Progenitor cell of endocrine pancreas (in vitro differentiated cells): ENCODE results near the gene PCCA. TPM values are rescaled to one million over a fixed set of nuclear protein-coding genes. Genes with fewer than 3 reads are reported as not detected.

Experiments used
- DNase-seq: peaks from one replicate; pipeline ENCODE4 v3.0.0; 2021; ENCODE audit warnings: low spot score; ENCODE audit not compliant: unreplicated experiment
- H3K27ac Mint-ChIP-seq: 2 replicates; pipeline ENCODE4 v1.8.0; 2021; ENCODE audit warnings: mild to moderate bottlenecking, moderate library complexity, mixed read lengths
- H3K27me3 Mint-ChIP-seq: 2 replicates; pipeline ENCODE4 v1.8.0; 2021; ENCODE audit warnings: mixed read lengths
- H3K36me3 Mint-ChIP-seq: 2 replicates; pipeline ENCODE4 v1.8.0; 2022; ENCODE audit warnings: mixed read lengths; ENCODE audit not compliant: insufficient read depth
- H3K4me1 Mint-ChIP-seq: 2 replicates; pipeline ENCODE4 v1.8.0; 2021; ENCODE audit warnings: low read depth, mixed read lengths
- H3K4me3 Mint-ChIP-seq: 2 replicates; pipeline ENCODE4 v1.8.0; 2021; ENCODE audit warnings: low read depth, mild to moderate bottlenecking, moderate library complexity, mixed read lengths
- H3K9me3 Mint-ChIP-seq: 2 replicates; pipeline ENCODE4 v1.8.0; 2021; ENCODE audit warnings: low read depth, mixed read lengths
- CTCF ChIP-seq: fragments of 200-600 bp; sonication (generic); IDR thresholded peaks from one replicate; pipeline ENCODE4 v1.5.0; 2021; ENCODE audit warnings: antibody characterized with exemption, mild to moderate bottlenecking; ENCODE audit not compliant: unreplicated experiment
- total RNA-seq: library from RNA; stranded (reverse); gene quantifications from 2 replicates; pipeline ENCODE4 v1.2.1, GENCODE V29; 2021

PCCA gene
- total RNA-seq, 1 donor from 2014 or later, result 48.1 TPM

- DNase-seq, result no peak
- peaks cover 11% of the 10 kb centered on the region for H3K36me3 Mint-ChIP-seq
- TF ChIP-seq CTCF, result no peak
- no peaks in the 10 kb centered on the region for H3K9me3 Mint-ChIP-seq
- H3K4me1 Mint-ChIP-seq, result no peaks in the 10 kb centered on the region
- no peak overlapping the region for H3K4me3 Mint-ChIP-seq
- no peak overlapping the region for H3K27ac Mint-ChIP-seq
- no peaks in the 10 kb centered on the region for H3K27me3 Mint-ChIP-seq
These were observed 173.5 kb downstream of the PCCA start for GRCh38 chr13:100262404-100262803.

- H3K27me3 Mint-ChIP-seq, result no peaks in the 10 kb centered on the region
- no peak for TF ChIP-seq CTCF
- DNase-seq, result no peak
- H3K27ac Mint-ChIP-seq, result no peak overlapping the region
- H3K36me3 Mint-ChIP-seq, result peaks cover 10% of the 10 kb centered on the region
- H3K4me1 Mint-ChIP-seq, result no peaks in the 10 kb centered on the region
- H3K9me3 Mint-ChIP-seq, result no peaks in the 10 kb centered on the region
- no peak overlapping the region for H3K4me3 Mint-ChIP-seq
These were observed 177.1 kb downstream of the PCCA start for GRCh38 chr13:100266026-100266425.

GRCh38 chr13:100269837-100270236 lies 180.9 kb downstream of the PCCA start:
- H3K9me3 Mint-ChIP-seq, result no peaks in the 10 kb centered on the region
- H3K36me3 Mint-ChIP-seq, result peaks cover 10% of the 10 kb centered on the region
- no peaks in the 10 kb centered on the region for H3K27me3 Mint-ChIP-seq
- no peak for DNase-seq
- no peak overlapping the region for H3K4me3 Mint-ChIP-seq
- peaks cover 3% of the 10 kb centered on the region for H3K4me1 Mint-ChIP-seq
- no peak for TF ChIP-seq CTCF
- H3K27ac Mint-ChIP-seq, result peak overlapping the region; percentile 2

- DNase-seq, result no peak
- no peaks in the 10 kb centered on the region for H3K9me3 Mint-ChIP-seq
- H3K27me3 Mint-ChIP-seq, result no peaks in the 10 kb centered on the region
- peaks cover 11% of the 10 kb centered on the region for H3K36me3 Mint-ChIP-seq
- H3K4me1 Mint-ChIP-seq, result peaks cover 3% of the 10 kb centered on the region
- TF ChIP-seq CTCF, result no peak
- no peak overlapping the region for H3K27ac Mint-ChIP-seq
- no peak overlapping the region for H3K4me3 Mint-ChIP-seq
These were observed 184.2 kb downstream of the PCCA start for GRCh38 chr13:100273138-100273537.

GRCh38 chr13:100273552-100273951 lies 184.7 kb downstream of the PCCA start:
- Mint-ChIP-seq H3K4me3 (no peak overlapping the region), H3K4me1 (peaks cover 3% of the 10 kb centered on the region), H3K27ac (no peak overlapping the region), H3K9me3 (no peaks in the 10 kb centered on the region), H3K36me3 (peaks cover 11% of the 10 kb centered on the region), H3K27me3 (no peaks in the 10 kb centered on the region)
- TF ChIP-seq CTCF, result no peak
- DNase-seq, result no peak
